ENCODE data around the gene AJAP1.

AJAP1 gene

DNA sequence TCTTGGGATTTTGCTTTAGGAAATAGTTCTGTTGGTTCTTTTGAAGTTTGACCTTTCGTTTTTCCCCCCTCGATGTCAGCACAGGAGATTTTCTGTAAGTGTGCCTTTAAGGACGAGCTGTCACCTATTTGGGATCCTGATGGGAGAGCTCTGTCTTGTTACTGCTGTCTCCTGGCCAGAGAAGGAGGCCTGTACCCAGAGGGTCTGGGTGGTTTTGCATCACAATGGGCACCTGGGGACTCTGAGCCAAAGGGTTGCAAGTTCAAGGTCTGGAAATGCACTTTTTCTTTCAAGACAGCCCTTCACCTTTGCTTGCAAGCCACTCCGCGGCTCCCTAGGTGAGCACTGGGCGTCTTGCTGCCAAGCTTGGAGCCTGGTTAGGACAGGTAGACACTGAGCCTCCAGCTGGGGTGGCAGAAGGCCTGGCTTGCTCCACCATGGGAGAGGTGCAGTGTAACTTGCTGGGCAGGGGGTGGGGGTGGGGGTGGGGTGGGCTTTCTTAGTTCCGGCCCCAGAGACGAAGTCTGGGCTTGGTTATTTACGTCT lies 2.9 kb downstream of the AJAP1 start:
- Histone ChIP-seq H3K9me3 (no peaks in the 10 kb centered on the region), H3K4me3 (ENCODE audit: low read depth, low read length) (no peak overlapping the region), H3K27me3 (peaks cover 39% of the 10 kb centered on the region), H3K36me3 (no peaks in the 10 kb centered on the region), H3K4me1 (no peaks in the 10 kb centered on the region)
- DNase-seq = no peak
- TF ChIP-seq, protein P1, sequence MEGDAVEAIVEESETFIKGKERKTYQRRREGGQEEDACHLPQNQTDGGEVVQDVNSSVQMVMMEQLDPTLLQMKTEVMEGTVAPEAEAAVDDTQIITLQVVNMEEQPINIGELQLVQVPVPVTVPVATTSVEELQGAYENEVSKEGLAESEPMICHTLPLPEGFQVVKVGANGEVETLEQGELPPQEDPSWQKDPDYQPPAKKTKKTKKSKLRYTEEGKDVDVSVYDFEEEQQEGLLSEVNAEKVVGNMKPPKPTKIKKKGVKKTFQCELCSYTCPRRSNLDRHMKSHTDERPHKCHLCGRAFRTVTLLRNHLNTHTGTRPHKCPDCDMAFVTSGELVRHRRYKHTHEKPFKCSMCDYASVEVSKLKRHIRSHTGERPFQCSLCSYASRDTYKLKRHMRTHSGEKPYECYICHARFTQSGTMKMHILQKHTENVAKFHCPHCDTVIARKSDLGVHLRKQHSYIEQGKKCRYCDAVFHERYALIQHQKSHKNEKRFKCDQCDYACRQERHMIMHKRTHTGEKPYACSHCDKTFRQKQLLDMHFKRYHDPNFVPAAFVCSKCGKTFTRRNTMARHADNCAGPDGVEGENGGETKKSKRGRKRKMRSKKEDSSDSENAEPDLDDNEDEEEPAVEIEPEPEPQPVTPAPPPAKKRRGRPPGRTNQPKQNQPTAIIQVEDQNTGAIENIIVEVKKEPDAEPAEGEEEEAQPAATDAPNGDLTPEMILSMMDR (IDR thresholded peaks at IDR 0.05; ENCODE audit: low read depth, low read length) = no peak

DNA sequence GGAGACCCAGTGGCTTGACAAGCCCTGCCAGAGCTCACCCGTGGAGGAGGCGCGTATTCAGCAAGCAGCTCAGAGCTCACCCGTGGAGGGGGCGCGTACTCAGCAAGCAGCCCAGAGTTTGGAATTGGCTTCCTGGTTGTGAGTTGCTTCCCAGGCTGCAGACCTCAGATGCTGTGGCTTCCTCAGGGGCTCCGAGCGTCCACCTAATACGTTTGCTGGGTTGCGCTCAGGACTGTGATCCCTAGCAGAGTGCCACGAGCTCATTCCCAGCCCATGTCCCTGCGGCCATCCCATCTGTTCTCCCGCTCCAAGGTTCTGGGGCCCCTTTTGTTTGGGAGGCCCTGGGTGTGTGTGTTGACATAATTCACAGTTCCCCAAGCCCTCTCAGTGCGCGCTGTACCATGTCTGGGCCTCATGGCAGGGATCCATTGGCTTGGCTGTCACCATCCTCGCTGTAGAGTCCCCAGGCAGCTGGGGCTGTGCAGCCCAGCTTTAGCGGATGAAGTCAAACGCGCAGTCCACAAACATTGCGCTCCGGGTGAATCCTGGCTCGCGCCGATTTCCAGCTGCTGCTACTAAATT lies 3.6 kb downstream of the AJAP1 start:
- Histone ChIP-seq H3K4me1 (no peaks in the 10 kb centered on the region), H3K4me3 (ENCODE audit: low read depth, low read length) (no peak overlapping the region), H3K27me3 (peaks cover 37% of the 10 kb centered on the region), H3K9me3 (no peaks in the 10 kb centered on the region), H3K36me3 (no peaks in the 10 kb centered on the region)
- DNase-seq = no peak
- TF ChIP-seq, protein P1 (IDR thresholded peaks at IDR 0.05; ENCODE audit: low read depth, low read length) = no peak

DNA sequence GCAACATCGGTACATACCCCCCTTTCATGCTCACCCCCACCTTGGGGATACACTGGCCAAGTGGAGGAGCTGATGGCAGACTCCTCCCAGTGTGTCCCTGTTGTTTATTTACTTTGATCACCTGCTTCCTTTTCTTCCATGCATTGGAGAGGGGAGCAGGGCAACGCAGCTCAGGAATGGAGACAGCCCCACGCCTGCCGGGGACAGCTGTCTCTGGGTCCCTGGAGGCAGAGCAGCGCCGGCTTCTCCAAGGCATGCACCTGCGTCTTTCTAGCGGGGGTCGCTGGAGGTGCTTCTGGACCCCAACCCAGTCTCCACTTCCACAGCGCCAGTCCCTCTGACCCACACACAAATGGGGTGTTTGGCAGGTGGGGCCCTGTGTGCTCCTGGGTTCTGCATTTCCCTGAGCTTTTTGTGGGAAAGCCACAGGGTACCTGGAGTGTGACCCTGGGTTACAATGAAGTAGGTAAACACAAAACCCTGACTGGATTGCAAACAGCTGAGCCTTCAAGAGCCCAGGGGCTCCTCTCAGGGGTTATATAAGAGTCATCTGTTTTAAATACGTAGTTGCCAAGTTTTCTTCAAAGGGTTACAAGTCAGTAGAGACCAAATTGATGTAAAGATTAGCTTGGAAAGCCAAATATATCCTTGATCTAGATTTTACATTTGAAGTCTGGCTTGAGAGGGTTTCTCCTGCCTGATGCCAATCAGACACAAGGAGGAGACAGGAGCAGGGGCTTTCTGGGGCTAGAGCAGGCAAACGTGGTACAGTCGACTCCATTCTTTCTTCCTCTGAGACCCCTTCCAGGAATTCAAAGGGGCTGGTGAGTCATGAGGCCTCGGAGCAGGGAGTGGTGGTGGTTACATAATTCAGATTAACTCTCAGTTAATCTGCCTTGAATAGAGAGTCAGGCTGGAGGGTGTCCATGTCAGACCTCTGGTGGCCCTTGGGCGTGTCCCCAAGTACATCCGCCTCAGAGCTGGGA lies 4.5 kb downstream of the AJAP1 start:
- peaks cover 29% of the 10 kb centered on the region for H3K27me3 ChIP-seq
- TF ChIP-seq, protein P1 (IDR thresholded peaks at IDR 0.05; ENCODE audit: low read depth, low read length) = no peak
- H3K4me1 ChIP-seq = no peaks in the 10 kb centered on the region
- H3K9me3 ChIP-seq = no peaks in the 10 kb centered on the region
- no peak overlapping the region for H3K4me3 ChIP-seq (ENCODE audit: low read depth, low read length)
- no peaks in the 10 kb centered on the region for H3K36me3 ChIP-seq
- no peak for DNase-seq

DNA sequence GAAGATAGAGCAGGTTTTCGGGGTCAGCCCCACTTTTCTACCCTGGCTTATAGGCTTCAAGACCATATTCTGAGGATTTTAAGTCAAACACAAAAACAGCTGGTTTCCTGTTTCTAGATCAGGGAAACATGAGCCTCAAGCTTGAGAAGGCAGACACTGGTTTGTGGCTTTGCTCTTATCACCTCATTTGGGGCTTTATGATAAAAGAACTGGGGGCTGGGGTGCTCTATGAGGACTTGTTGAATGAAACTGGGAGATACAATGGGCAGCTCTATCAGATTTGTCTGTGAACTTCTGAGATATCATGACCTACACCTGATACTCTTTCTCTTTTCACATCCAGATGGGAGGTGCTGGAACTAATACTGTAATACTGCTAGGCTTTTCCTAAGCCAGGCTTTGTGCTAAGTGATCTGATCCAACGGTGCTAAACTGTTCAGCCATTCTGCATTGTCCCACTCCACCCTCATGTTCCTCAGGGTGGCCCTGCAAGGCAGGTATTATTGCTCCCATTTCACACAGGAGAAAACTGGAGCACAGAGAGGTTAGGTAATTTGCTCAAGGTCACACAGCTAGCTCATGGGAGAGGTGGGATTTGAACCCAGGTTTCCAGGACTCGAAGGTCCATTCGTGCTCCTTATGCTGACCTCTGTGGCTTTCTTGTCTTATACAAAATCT lies 6.6 kb downstream of the AJAP1 start:
- no peak for DNase-seq
- Histone ChIP-seq H3K9me3 (no peaks in the 10 kb centered on the region), H3K4me3 (ENCODE audit: low read depth, low read length) (no peak overlapping the region), H3K4me1 (no peaks in the 10 kb centered on the region), H3K36me3 (no peaks in the 10 kb centered on the region), H3K27me3 (peaks cover 9% of the 10 kb centered on the region)
- TF ChIP-seq, protein P1 (IDR thresholded peaks at IDR 0.05; ENCODE audit: low read depth, low read length) = no peak

DNA sequence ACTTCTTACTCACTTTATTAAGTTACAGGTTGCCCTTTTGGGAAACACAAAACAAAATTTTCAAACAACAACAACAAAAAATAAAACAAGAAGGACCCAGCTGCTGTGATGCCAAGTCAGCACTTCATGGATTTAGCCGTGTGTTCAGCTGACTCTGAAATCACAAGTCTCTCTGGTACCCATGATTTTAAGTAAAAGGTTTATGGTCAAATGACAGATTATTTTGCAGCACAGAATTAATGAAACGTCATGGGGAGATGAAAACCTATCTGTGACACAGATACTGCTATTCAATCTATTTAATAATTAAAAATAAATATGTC lies 7.1 kb downstream of the AJAP1 start:
- H3K27me3 ChIP-seq = peaks cover 4% of the 10 kb centered on the region

More for the DNA sequence above, 7.1 kb downstream of the AJAP1 start:
- no peaks in the 10 kb centered on the region for H3K4me1 ChIP-seq
- H3K4me3 ChIP-seq (ENCODE audit: low read depth, low read length) = no peak overlapping the region
- H3K36me3 ChIP-seq = no peaks in the 10 kb centered on the region
- no peaks in the 10 kb centered on the region for H3K9me3 ChIP-seq
- no peak for DNase-seq
- TF ChIP-seq, protein P1 (IDR thresholded peaks at IDR 0.05; ENCODE audit: low read depth, low read length) = no peak
